Pericardium fibroblast (primary cell): ENCODE results near the gene PLCD1. TPM values are rescaled to one million over a fixed set of nuclear protein-coding genes. Genes with fewer than 3 reads are reported as not detected.

ENCODE experiments used
- total RNA-seq: library from RNA; depleted of rRNA; stranded (reverse); fragments of >200 nt; gene quantifications from 2 replicates; pipeline ENCODE4 v1.2.3, GENCODE V29; 2015

Gene PLCD1
- total RNA-seq: 29.1 and 33.1 TPM in 2 replicates

GRCh38 chr3:38029400-38030125, at the start of gene PLCD1:
PLCD1 (minus strand) TSS chr3:38029642; CDS start chr3:38029539, 103 bp downstream.

GRCh38 chr3:38039101-38039898, 9.9 kb upstream of the PLCD1 start, which contains the start of gene DLEC1:
DLEC1 (plus strand) TSS chr3:38039208; CDS start chr3:38039226, 18 bp downstream.

GRCh38 chr3:37990527-37990926, 38.9 kb downstream of the PLCD1 start, which contains the start of gene VILL:
VILL (plus strand) TSS chr3:37990786; CDS start chr3:37993673, 2,887 bp downstream.

Other genes with a start within 250 kb of the PLCD1 start
- 39.7 and 39.9 TPM in 2 replicates for gene CTDSPL, start 167.8 kb downstream of the PLCD1 start, total RNA-seq
- gene VILL, start 38.9 kb downstream of the PLCD1 start, total RNA-seq: 7.0 and 10.2 TPM in 2 replicates
- gene DLEC1, start 9.6 kb upstream of the PLCD1 start, total RNA-seq: under 0.01 and 0.12 TPM in 2 replicates
- 33.1 and 42.8 TPM in 2 replicates for gene ACAA1, start 107.5 kb upstream of the PLCD1 start, total RNA-seq
- gene MYD88, start 109.0 kb upstream of the PLCD1 start, total RNA-seq: 24.8 and 27.8 TPM in 2 replicates
- 18.6 and 22.4 TPM in 2 replicates for gene OXSR1, start 135.9 kb upstream of the PLCD1 start, total RNA-seq
- gene SLC22A13, start 236.2 kb upstream of the PLCD1 start, total RNA-seq: not detected in 2 replicates